ENCODE measurements around the gene PARD3.

DNA sequence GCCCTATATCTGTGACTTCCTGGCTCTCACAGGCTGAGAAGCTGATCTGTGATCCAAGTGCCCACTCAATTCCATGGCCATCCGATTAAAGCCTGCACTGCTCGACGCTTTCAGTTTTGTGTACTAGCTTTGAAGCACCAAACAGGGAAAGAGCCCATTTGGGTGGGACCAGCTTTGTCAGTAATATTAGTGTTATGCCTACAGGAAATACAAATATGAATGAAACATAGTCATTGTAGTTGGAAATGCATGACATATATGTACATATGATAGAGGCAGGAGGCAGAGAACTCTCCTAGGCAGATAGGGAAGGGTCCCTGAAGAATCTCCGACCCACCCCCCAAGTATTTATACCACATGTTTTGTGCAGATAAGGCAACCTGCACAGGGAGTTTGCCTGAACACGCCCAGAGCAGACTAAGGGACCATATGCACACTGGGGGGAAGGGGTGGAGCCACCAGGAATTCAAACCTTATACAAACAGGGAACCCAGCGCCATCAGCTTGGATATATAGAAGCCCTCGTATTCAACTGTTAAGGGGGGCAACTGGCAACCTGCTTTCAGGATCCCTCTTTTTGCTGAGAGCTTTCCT is 653.2 kb downstream of the PARD3 start:
- TF ChIP-seq POLR2AphosphoS5 (IDR thresholded peaks at IDR 0.05; ENCODE audit: low read depth, low read length) (no peak), POLR2A (IDR thresholded peaks at IDR 0.05; ENCODE audit: borderline replicate concordance, extremely low read depth, insufficient read depth, insufficient read length) (no peak)
- TF ChIP-seq, protein P1, sequence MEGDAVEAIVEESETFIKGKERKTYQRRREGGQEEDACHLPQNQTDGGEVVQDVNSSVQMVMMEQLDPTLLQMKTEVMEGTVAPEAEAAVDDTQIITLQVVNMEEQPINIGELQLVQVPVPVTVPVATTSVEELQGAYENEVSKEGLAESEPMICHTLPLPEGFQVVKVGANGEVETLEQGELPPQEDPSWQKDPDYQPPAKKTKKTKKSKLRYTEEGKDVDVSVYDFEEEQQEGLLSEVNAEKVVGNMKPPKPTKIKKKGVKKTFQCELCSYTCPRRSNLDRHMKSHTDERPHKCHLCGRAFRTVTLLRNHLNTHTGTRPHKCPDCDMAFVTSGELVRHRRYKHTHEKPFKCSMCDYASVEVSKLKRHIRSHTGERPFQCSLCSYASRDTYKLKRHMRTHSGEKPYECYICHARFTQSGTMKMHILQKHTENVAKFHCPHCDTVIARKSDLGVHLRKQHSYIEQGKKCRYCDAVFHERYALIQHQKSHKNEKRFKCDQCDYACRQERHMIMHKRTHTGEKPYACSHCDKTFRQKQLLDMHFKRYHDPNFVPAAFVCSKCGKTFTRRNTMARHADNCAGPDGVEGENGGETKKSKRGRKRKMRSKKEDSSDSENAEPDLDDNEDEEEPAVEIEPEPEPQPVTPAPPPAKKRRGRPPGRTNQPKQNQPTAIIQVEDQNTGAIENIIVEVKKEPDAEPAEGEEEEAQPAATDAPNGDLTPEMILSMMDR (IDR thresholded peaks at IDR 0.05 in 2 of 3, conservative IDR thresholded peaks at IDR 0.05 in 1 of 3; ENCODE audit: borderline replicate concordance in 1 of 3, insufficient read depth in 1 of 3, low read depth in 2 of 3, low read length in 2 of 3) = no peak

All from HCT116 (cell line).